Measurements from ENCODE around the gene MSMB.

Gene MSMB

GRCh38 chr10:46033602-46034011 lies 12.5 kb downstream of the MSMB start:
- DNase-seq (ENCODE audit: low read depth): no peak

- no peak for DNase-seq (ENCODE audit: low read depth)
These were observed 14.2 kb downstream of the MSMB start for GRCh38 chr10:46031648-46032532.

- peak; percentile 94 for DNase-seq (ENCODE audit: low read depth)
These were observed 15.8 kb downstream of the MSMB start, which contains the start of gene NCOA4 for GRCh38 chr10:46030091-46030937. Gene NCOA4, minus strand, starts transcription at chr10:46030623. Its CDS starts 13,943 bp downstream, at chr10:46016680.

- no peak for DNase-seq (ENCODE audit: low read depth)
These were observed 16.5 kb downstream of the MSMB start for GRCh38 chr10:46029461-46030030.

GRCh38 chr10:46028584-46029460 lies 17.2 kb downstream of the MSMB start:
- peak; percentile 13 for DNase-seq (ENCODE audit: low read depth)

GRCh38 chr10:46026106-46026505 lies 20.0 kb downstream of the MSMB start:
- no peak for DNase-seq (ENCODE audit: low read depth)

GRCh38 chr10:46025406-46025805 lies 20.7 kb downstream of the MSMB start:
- DNase-seq (ENCODE audit: low read depth): no peak

- DNase-seq (ENCODE audit: low read depth): no peak
These were observed 21.1 kb downstream of the MSMB start for GRCh38 chr10:46024948-46025347.

GRCh38 chr10:46022978-46023702 lies 22.9 kb downstream of the MSMB start:
- DNase-seq (ENCODE audit: low read depth): peak; percentile 75

GRCh38 chr10:46020344-46020657 lies 25.8 kb downstream of the MSMB start:
- no peak for DNase-seq (ENCODE audit: low read depth)

GRCh38 chr10:46019569-46020343 lies 26.3 kb downstream of the MSMB start:
- DNase-seq (ENCODE audit: low read depth): no peak

GRCh38 chr10:46019177-46019528 lies 26.9 kb downstream of the MSMB start:
- DNase-seq (ENCODE audit: low read depth): no peak

- no peak for DNase-seq (ENCODE audit: low read depth)
These were observed 27.5 kb downstream of the MSMB start for GRCh38 chr10:46018453-46019176.

- DNase-seq (ENCODE audit: low read depth): no peak
These were observed 28.3 kb downstream of the MSMB start for GRCh38 chr10:46017733-46018132.

- DNase-seq (ENCODE audit: low read depth): no peak
These were observed 29.3 kb downstream of the MSMB start for GRCh38 chr10:46016811-46017210.

- no peak for DNase-seq (ENCODE audit: low read depth)
These were observed 29.9 kb downstream of the MSMB start for GRCh38 chr10:46016190-46016589.

GRCh38 chr10:46014683-46015405 lies 31.2 kb downstream of the MSMB start:
- no peak for DNase-seq (ENCODE audit: low read depth)

- DNase-seq (ENCODE audit: low read depth): no peak
These were observed 31.9 kb downstream of the MSMB start for GRCh38 chr10:46014206-46014605.

- DNase-seq (ENCODE audit: low read depth): no peak
These were observed 33.3 kb downstream of the MSMB start for GRCh38 chr10:46012746-46013145.
